GM19099 (cell line): ENCODE results near the gene MYCBPAP.

Experiments
- POLR2A ChIP-seq: IDR thresholded peaks from 3 replicates; pipeline ENCODE4 v1.6.1; 2011; ENCODE audit warnings: low read depth; ENCODE audit not compliant: insufficient read length; ENCODE audit errors: extremely low read depth

The MYCBPAP gene

GRCh38 chr17:50535407-50535806 is 27.2 kb downstream of the MYCBPAP start:
- TF ChIP-seq POLR2A: no peak

GRCh38 chr17:50536683-50537646 is 28.7 kb downstream of the MYCBPAP start:
- TF ChIP-seq POLR2A: no peak

GRCh38 chr17:50537721-50538548 is 29.7 kb downstream of the MYCBPAP start:
- no peak for TF ChIP-seq POLR2A

GRCh38 chr17:50538549-50539410 is 30.5 kb downstream of the MYCBPAP start:
- no peak for TF ChIP-seq POLR2A

GRCh38 chr17:50539762-50540559 is 31.7 kb downstream of the MYCBPAP start:
- TF ChIP-seq POLR2A: no peak

- no peak for TF ChIP-seq POLR2A
These were observed 32.5 kb downstream of the MYCBPAP start for GRCh38 chr17:50540560-50541401.

GRCh38 chr17:50541402-50541715 is 33.1 kb downstream of the MYCBPAP start:
- TF ChIP-seq POLR2A: no peak

- TF ChIP-seq POLR2A: no peak
These were observed 33.8 kb downstream of the MYCBPAP start for GRCh38 chr17:50541716-50542688.

GRCh38 chr17:50542795-50543774 is 34.8 kb downstream of the MYCBPAP start:
- no peak for TF ChIP-seq POLR2A

GRCh38 chr17:50544516-50544915 is 36.3 kb downstream of the MYCBPAP start:
- TF ChIP-seq POLR2A: no peak

GRCh38 chr17:50545311-50545710 is 37.1 kb downstream of the MYCBPAP start:
- no peak for TF ChIP-seq POLR2A
